Astrocyte of the cerebellum (primary cell): ENCODE measurements around the gene RALGPS1.

Experiments
- DNase-seq: peaks from one replicate; pipeline ENCODE4 v3.0.0-alpha.2; 2011; ENCODE audit warnings: low read depth
- H3K4me3 ChIP-seq: 2 replicates; pipeline ENCODE4 v1.5.1; 2011; ENCODE audit warnings: mild to moderate bottlenecking, low read depth, low read length, moderate library complexity
- in situ Hi-C: cut with HindIII; loops from 2 replicates; pipeline ENCODE4 v1.10.0; 2017; ENCODE audit warnings: low sequenced_read_pairs
- TF ChIP-seq, protein P1 (sequence below): IDR thresholded peaks from 2 replicates; pipeline ENCODE4 v1.5.1; 2012; ENCODE audit warnings: low read length, low read depth, moderate library complexity, mild to moderate bottlenecking; ENCODE audit errors: missing control alignments

Gene RALGPS1

GRCh38 chr9:127049581-127049980 lies 135.0 kb downstream of the RALGPS1 start:
- TF ChIP-seq, protein P1, sequence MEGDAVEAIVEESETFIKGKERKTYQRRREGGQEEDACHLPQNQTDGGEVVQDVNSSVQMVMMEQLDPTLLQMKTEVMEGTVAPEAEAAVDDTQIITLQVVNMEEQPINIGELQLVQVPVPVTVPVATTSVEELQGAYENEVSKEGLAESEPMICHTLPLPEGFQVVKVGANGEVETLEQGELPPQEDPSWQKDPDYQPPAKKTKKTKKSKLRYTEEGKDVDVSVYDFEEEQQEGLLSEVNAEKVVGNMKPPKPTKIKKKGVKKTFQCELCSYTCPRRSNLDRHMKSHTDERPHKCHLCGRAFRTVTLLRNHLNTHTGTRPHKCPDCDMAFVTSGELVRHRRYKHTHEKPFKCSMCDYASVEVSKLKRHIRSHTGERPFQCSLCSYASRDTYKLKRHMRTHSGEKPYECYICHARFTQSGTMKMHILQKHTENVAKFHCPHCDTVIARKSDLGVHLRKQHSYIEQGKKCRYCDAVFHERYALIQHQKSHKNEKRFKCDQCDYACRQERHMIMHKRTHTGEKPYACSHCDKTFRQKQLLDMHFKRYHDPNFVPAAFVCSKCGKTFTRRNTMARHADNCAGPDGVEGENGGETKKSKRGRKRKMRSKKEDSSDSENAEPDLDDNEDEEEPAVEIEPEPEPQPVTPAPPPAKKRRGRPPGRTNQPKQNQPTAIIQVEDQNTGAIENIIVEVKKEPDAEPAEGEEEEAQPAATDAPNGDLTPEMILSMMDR: no peak
- no peak for DNase-seq
- in situ Hi-C loops: no loop called here

GRCh38 chr9:127050152-127050551 lies 135.6 kb downstream of the RALGPS1 start:
- no peak for DNase-seq
- TF ChIP-seq, protein P1: no peak
- in situ Hi-C loops: no loop called here
- no peak overlapping the region for H3K4me3 ChIP-seq

More at GRCh38 chr9:127049581-127049980, 135.0 kb downstream of the RALGPS1 start:
- no peak overlapping the region for H3K4me3 ChIP-seq

DNA sequence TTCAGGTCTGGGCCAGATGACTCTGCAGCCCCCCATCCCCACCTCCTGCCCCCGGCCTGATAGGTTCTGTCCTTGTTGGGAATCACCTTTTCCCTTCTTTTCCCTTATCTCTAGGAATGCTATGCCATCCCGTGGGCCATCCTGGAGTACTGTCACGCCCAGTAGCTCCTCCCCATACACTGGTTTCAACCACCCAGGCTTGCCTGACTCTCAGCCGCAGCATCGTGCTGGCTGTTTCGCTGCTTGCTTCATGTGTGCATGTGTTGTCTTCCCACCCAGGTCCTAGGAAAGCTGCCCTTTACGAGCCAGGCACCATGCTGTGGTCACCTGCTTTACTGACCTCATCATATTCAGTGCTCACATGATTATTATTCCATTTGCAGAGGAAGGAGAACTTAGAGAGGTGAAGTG lies 136.0 kb downstream of the RALGPS1 start:
- no peak for DNase-seq
- in situ Hi-C loops: no loop called here
- TF ChIP-seq, protein P1: no peak
- no peak overlapping the region for H3K4me3 ChIP-seq

DNA sequence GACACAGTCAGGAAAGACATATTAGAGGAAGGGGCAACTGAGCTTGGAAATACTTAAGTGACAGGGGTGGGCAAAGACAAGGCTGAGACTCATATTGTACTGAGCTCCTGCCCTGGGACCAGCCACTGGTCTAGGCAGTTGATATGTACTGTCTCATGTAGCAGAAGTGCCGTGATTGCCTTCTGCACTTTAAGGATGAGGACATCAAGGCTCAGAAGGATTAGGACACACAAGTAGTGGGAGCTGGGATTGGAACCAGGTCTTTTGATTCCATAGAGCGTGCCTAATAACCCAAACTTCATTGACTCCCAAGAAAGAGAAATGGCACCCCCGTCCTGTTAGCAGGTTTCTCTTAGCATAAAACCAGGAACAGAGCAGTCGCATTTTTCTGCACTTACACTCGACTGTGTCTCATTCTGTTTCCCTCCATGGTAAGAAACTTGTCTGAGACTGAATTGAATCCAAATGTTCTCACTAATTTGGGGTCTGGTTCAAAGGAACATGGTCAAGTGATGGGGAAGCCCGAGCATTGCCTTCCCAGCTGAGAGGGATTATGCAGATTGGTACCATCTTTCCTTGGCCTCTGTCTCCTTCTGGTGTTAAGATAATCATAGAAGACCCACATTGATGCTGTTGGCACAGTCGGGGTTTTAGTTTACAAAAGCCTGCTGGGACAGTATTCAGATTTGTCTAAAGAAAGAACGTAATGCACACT lies 137.5 kb downstream of the RALGPS1 start:
- no peak for DNase-seq
- H3K4me3 ChIP-seq: no peak overlapping the region
- in situ Hi-C loops: no loop called here
- TF ChIP-seq, protein P1: no peak

GRCh38 chr9:127053057-127053821 lies 138.7 kb downstream of the RALGPS1 start:
- in situ Hi-C loops: no loop called here
- no peak overlapping the region for H3K4me3 ChIP-seq
- TF ChIP-seq, protein P1: no peak
- no peak for DNase-seq

GRCh38 chr9:127053960-127054359 lies 139.4 kb downstream of the RALGPS1 start:
- no peak for DNase-seq
- in situ Hi-C loops: no loop called here
- no peak overlapping the region for H3K4me3 ChIP-seq
- TF ChIP-seq, protein P1: no peak
